ENCODE data around the gene SORCS2.

The SORCS2 gene

GRCh38 chr4:7146059-7146785 lies 46.1 kb upstream of the SORCS2 start:
- H3K27me3 ChIP-seq (ENCODE audit: insufficient read depth, low read length, poor library complexity): peaks cover 17% of the 10 kb centered on the region
- no peaks in the 10 kb centered on the region for H3K36me3 ChIP-seq (ENCODE audit: insufficient read depth, low read length)

GRCh38 chr4:7146786-7147115 lies 45.6 kb upstream of the SORCS2 start:
- Histone ChIP-seq H3K36me3 (ENCODE audit: insufficient read depth, low read length) (no peaks in the 10 kb centered on the region), H3K27me3 (ENCODE audit: insufficient read depth, low read length, poor library complexity) (peaks cover 17% of the 10 kb centered on the region), H2AFZ (ENCODE audit: low read depth, low read length) (no peak overlapping the region), H4K20me1 (ENCODE audit: insufficient read depth, low read length) (peaks cover 9% of the 10 kb centered on the region; the same call in 1 of the 2 replicates), H3K4me3 (ENCODE audit: low read depth in 1 of 2, low read length in 2 of 2) (no peak overlapping the region), H3K4me1 (ENCODE audit: insufficient read depth, low read length) (no peaks in the 10 kb centered on the region), H3K4me2 (ENCODE audit: insufficient read depth, low read length) (no peak overlapping the region), H3K9ac (ENCODE audit: low read depth, low read length) (no peak overlapping the region), H3K79me2 (ENCODE audit: insufficient read depth, low read length) (no peaks in the 10 kb centered on the region), H3K27ac (ENCODE audit: low read length) (no peak overlapping the region), H3K9me3 (ENCODE audit: insufficient read depth, low read length, severe bottlenecking) (no peaks in the 10 kb centered on the region)
- TF ChIP-seq EZH2 (IDR thresholded peaks at IDR 0.05; ENCODE audit: borderline replicate concordance, low read depth, low read length, severe bottlenecking): no peak
- TF ChIP-seq CTCF (IDR thresholded peaks at IDR 0.05; ENCODE audit: borderline replicate concordance, extremely low read depth, low read length, poor library complexity, severe bottlenecking): no peak
- ATAC-seq (ENCODE audit: insufficient read depth, low read depth): no peak
- no peak for DNase-seq

More at GRCh38 chr4:7146059-7146785, 46.1 kb upstream of the SORCS2 start:
- Histone ChIP-seq H3K27ac (ENCODE audit: low read length) (no peak overlapping the region), H3K4me3 (ENCODE audit: low read depth in 1 of 2, low read length in 2 of 2) (no peak overlapping the region), H3K9ac (ENCODE audit: low read depth, low read length) (no peak overlapping the region), H2AFZ (ENCODE audit: low read depth, low read length) (no peak overlapping the region), H3K9me3 (ENCODE audit: insufficient read depth, low read length, severe bottlenecking) (no peaks in the 10 kb centered on the region), H3K79me2 (ENCODE audit: insufficient read depth, low read length) (no peaks in the 10 kb centered on the region), H4K20me1 (ENCODE audit: insufficient read depth, low read length) (peaks cover 9% of the 10 kb centered on the region; the same call in 1 of the 2 replicates), H3K4me1 (ENCODE audit: insufficient read depth, low read length) (no peaks in the 10 kb centered on the region), H3K4me2 (ENCODE audit: insufficient read depth, low read length) (no peak overlapping the region)
- TF ChIP-seq EZH2 (IDR thresholded peaks at IDR 0.05; ENCODE audit: borderline replicate concordance, low read depth, low read length, severe bottlenecking) (no peak), CTCF (IDR thresholded peaks at IDR 0.05; ENCODE audit: borderline replicate concordance, extremely low read depth, low read length, poor library complexity, severe bottlenecking) (no peak)
- ATAC-seq (ENCODE audit: insufficient read depth, low read depth) (no peak), DNase-seq (no peak)

- TF ChIP-seq CTCF (IDR thresholded peaks at IDR 0.05; ENCODE audit: borderline replicate concordance, extremely low read depth, low read length, poor library complexity, severe bottlenecking): no peak
- TF ChIP-seq EZH2 (IDR thresholded peaks at IDR 0.05; ENCODE audit: borderline replicate concordance, low read depth, low read length, severe bottlenecking): no peak
- peaks cover 17% of the 10 kb centered on the region for H3K27me3 ChIP-seq (ENCODE audit: insufficient read depth, low read length, poor library complexity)
- ATAC-seq (ENCODE audit: insufficient read depth, low read depth): no peak
These were observed 45.1 kb upstream of the SORCS2 start for GRCh38 chr4:7147261-7147660.

More at GRCh38 chr4:7147261-7147660, 45.1 kb upstream of the SORCS2 start:
- Histone ChIP-seq H4K20me1 (ENCODE audit: insufficient read depth, low read length) (peaks cover 9% of the 10 kb centered on the region; the same call in 1 of the 2 replicates), H2AFZ (ENCODE audit: low read depth, low read length) (no peak overlapping the region), H3K9me3 (ENCODE audit: insufficient read depth, low read length, severe bottlenecking) (no peaks in the 10 kb centered on the region), H3K36me3 (ENCODE audit: insufficient read depth, low read length) (no peaks in the 10 kb centered on the region), H3K4me3 (ENCODE audit: low read depth in 1 of 2, low read length in 2 of 2) (no peak overlapping the region), H3K79me2 (ENCODE audit: insufficient read depth, low read length) (no peaks in the 10 kb centered on the region), H3K4me1 (ENCODE audit: insufficient read depth, low read length) (no peaks in the 10 kb centered on the region), H3K27ac (ENCODE audit: low read length) (no peak overlapping the region), H3K9ac (ENCODE audit: low read depth, low read length) (no peak overlapping the region), H3K4me2 (ENCODE audit: insufficient read depth, low read length) (no peak overlapping the region)
- DNase-seq: no peak
